Heart left ventricle (tissue), 16 donors: ENCODE measurements around the gene OSBP2. TPM values are rescaled to one million over a fixed set of nuclear protein-coding genes. Genes with fewer than 3 reads are reported as not detected.

Source experiments
- ATAC-seq, 4 donors: fragments of 200-7000 bp; cut with Tn5 transposase; one replicate each; pipeline ENCODE4 v1.9.1; 2020 to 2022; ENCODE audit warnings: moderate library complexity in 4 of 4, mild to moderate bottlenecking in 3 of 4, moderate number of reproducible peaks in 1 of 4
- DNase-seq, 5 donors: peaks; one replicate each; pipeline ENCODE4 v3.0.0-alpha.2; 2020
- H3K27ac ChIP-seq, 12 donors: fragments of 200-600 bp; sonication (generic) in 4 of 12; one replicate each; pipeline versions ENCODE4 v1.5.0 to v1.8.0; 2016 to 2022; ENCODE audit warnings: mild to moderate bottlenecking in 2 of 12
- H3K27me3 ChIP-seq, 9 donors: fragments of 200-600 bp; sonication (generic) in 2 of 9; one replicate each; pipeline versions ENCODE4 v1.5.1 to v1.8.0; 2016 to 2022; ENCODE audit warnings: mild to moderate bottlenecking in 3 of 9
- H3K36me3 ChIP-seq, 9 donors: fragments of 200-600 bp; sonication (generic) in 2 of 9; one replicate each; pipeline versions ENCODE4 v1.5.0 to v1.8.0; 2018 to 2022; ENCODE audit warnings: mild to moderate bottlenecking in 2 of 9
- H3K4me1 ChIP-seq, 12 donors: fragments of 200-600 bp; sonication (generic) in 4 of 12; one replicate each; pipeline versions ENCODE4 v1.5.0 to v1.8.0; 2016 to 2022; ENCODE audit warnings: mild to moderate bottlenecking in 3 of 12
- H3K4me3 ChIP-seq, 12 donors: fragments of 200-600 bp; sonication (generic) in 4 of 12; one replicate each; pipeline versions ENCODE4 v1.5.0 to v1.8.0; 2017 to 2022; ENCODE audit warnings: mild to moderate bottlenecking in 9 of 12, moderate library complexity in 4 of 12
- H3K9me3 ChIP-seq, 12 donors: fragments of 200-600 bp; sonication (generic) in 4 of 12; one replicate each; pipeline versions ENCODE4 v1.5.0 to v1.8.0; 2016 to 2022; ENCODE audit warnings: mild to moderate bottlenecking in 1 of 12
- CTCF ChIP-seq, 12 donors: fragments of 200-600 bp; sonication (generic) in 4 of 12; IDR thresholded peaks; one replicate each; pipeline versions ENCODE4 v1.5.0 to v1.8.0; 2018 to 2022; ENCODE audit warnings: antibody characterized with exemption in 12 of 12, mild to moderate bottlenecking in 5 of 12
- POLR2A ChIP-seq, 2 donors: fragments of 450-650 bp; IDR thresholded peaks; one replicate each; pipeline ENCODE4 v1.6.1; 2017; ENCODE audit warnings: antibody characterized with exemption in 2 of 2, mild to moderate bottlenecking in 2 of 2, moderate library complexity in 2 of 2
- WGBS, 4 donors: extraction: QIAGEN DNeasy Blood & Tissue Kit in 2 of 4; methylation state at CpG; one replicate each; pipeline versions ENCODE4 v1.1.5 to v1.1.7; 2013 to 2018; 5-methylcytosine and 5-hydroxymethylcytosine counted together
- intact Hi-C, 10 donors: fragments of 100-400 bp; cut with DNase I; formaldehyde crosslinking; loops; one replicate each; pipeline versions ENCODE4 v1.11.1 to v1.14.2; 2022
- polyA plus RNA-seq, 2 donors: library from polyadenylated mRNA; stranded (reverse); fragments of 200-250 nt; gene quantifications; one replicate each; pipeline ENCODE4 v1.2.3, GENCODE V29; 2013
- total RNA-seq, 9 donors: library from RNA; depleted of rRNA in 2 of 9; stranded (reverse); fragments of >200 nt in 2 of 9; fragmentation: NEBNext Ultra II Directional in 3 of 9; extraction: Animal tissue kit (Norgen Biotek cat#: 25700) in 3 of 9; gene quantifications; one replicate each; pipeline versions ENCODE4 v1.1.0 to v1.2.4, GENCODE V29; 2016 to 2023
- donor health status: ischemic (EF 13 %, LVEDD 7.1; RV severe dilation, severe dysfunction).
- donor health status: healthy with polysubstance abuse.
- donor health status: DM: no; HTN: yes; CAD: no.
- donor health status: DM: no; HTN: no; CAD: no.
- donor health status: ischemic (EF 25% LVEDD 6.9; RV normal size, moderate dysfunction).
- donor health status: ischemic (EF 25% LVEDD 5.7; RV mildly dilated, moderate dysfunction).
- donor health status: healthy.
- donor health status: DM: yes; HTN: yes; CAD: no.
- donor health status: ischemic (EF 35%, LVEDD 5.7; RV mildly dilated, moderate dysfunction).
- donor health status: nonischemic (EF 11% LVEDD 7.7; RV severe dilation, severe dysfunction).
- donor health status: DM: yes; HTN: yes; CAD: no.
- donor health status: PGD.
- donor health status: ischemic (EF 29% LVEDD 5.4; RV normal size, mild dysfunction).
- donor health status: nonischemic (EF 23%, LVEDD 6.1; RV moderate dilation, normal function).

The OSBP2 gene
- total and polyA plus RNA-seq, 11 donors, result 2.0 to 23.5 (median 12.2) TPM

GRCh38 chr22:30874431-30875370 is 180.0 kb downstream of the OSBP2 start:
- Histone ChIP-seq H3K27ac (peak overlapping the region in 4 of 12 donors; percentile 46 to 78 (median 67)), H3K27me3 (no peaks in the 10 kb centered on the region), H3K9me3 (no peaks in the 10 kb centered on the region), H3K4me1 (peaks cover 0 to 41% (median 23%) of the 10 kb centered on the region in 12 donors), H3K4me3 (no peak overlapping the region), H3K36me3 (no peaks in the 10 kb centered on the region)
- no peak for ATAC-seq
- DNase-seq, result peak in 2 of 5 donors; percentile 26 to 41
- TF ChIP-seq CTCF (IDR thresholded peaks at IDR 0.05) (no peak), POLR2A (IDR thresholded peaks at IDR 0.05) (no peak)
- intact Hi-C loops, result loop anchor here in 1 of 10 donors (10.0 kb wide), 1 partner anchor 70 kb away; no protein-coding TSS in a partner anchor
- 86 to 90% (median 88%) methylated on average over 21 of the region's 21 CpGs for WGBS, 4 donors

DNA sequence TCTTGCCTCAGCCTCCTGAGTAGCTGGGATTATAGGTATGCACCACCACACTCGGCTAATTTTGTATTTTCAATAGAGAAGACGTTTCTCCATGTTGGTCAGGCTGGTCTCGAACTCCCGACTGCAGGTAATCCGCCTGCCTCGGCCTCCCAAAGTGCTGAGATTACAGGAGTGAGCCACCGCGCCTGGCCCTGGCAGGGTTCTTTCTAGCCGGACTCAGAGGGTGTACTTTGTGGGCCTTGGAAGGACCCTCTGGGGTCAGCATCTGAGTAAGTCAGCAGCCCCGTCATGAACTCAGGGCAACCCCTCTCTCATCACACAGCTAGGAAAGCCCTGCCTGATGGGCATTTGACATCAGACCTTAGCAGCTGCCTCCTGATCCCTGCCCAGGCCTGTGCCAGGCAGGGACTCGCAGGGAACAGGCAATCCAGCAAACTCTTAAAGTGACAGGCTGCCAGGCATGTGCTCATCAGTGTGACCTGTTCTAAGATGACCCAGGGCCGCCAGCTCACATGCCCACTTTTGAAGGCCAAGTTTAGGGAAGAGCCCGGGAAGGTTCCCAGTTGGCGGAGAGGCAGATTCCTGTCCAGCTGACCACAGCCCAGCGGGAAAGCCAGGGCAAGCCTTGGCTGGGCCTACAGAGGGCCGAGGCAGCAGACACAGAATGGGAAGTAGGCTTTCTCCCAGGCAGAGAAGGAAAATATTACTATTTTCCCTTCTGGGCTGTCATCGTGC is 181.0 kb downstream of the OSBP2 start:
- Histone ChIP-seq H3K9me3 (no peaks in the 10 kb centered on the region), H3K27ac (peak overlapping the region in 9 of 12 donors; percentile 46 to 78 (median 60)), H3K4me1 (peaks cover 0 to 44% (median 27%) of the 10 kb centered on the region in 12 donors), H3K36me3 (no peaks in the 10 kb centered on the region), H3K27me3 (no peaks in the 10 kb centered on the region), H3K4me3 (no peak overlapping the region)
- TF ChIP-seq POLR2A (IDR thresholded peaks at IDR 0.05), result no peak
- TF ChIP-seq CTCF (IDR thresholded peaks at IDR 0.05), result no peak
- WGBS, 4 donors, result 68 to 78% (median 68%) methylated on average over 15 to 17 of the region's 17 CpGs
- DNase-seq (peak; percentile 50 to 89 (median 66)), ATAC-seq (peak; percentile 68 to 88 (median 78))
- intact Hi-C loops, result loop anchor here in 1 of 10 donors (10.0 kb wide), 1 partner anchor 71 kb away; no protein-coding TSS in a partner anchor

DNA sequence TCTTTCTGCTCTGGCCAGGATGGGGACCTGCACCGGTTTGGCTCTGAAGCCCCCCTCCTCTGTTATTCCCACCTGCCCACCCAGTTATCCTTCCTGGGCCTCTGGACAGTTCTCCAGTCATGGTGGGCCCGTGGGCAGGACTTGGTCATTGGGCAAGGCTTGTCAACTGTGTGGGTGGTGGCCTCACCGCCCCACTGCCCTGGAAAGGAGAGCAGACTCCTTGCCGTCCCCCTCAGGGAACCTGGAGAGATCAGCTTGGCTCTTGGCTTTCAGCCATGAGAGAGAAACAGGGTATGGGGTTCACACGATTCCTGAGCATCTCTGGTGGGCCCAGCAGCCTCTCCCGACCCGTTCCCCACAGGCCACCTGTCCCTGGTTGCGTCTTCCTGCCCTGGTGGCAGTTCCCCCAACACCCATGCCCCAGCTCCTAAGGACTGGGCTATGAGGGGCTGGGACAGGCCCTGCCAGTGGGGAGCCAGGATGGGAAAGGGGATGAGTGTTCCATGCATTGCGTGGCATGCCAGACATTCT is 181.6 kb downstream of the OSBP2 start:
- Histone ChIP-seq H3K27ac (peak overlapping the region in 9 of 12 donors; percentile 46 to 78 (median 60)), H3K36me3 (no peaks in the 10 kb centered on the region), H3K27me3 (no peaks in the 10 kb centered on the region), H3K4me3 (no peak overlapping the region), H3K9me3 (no peaks in the 10 kb centered on the region), H3K4me1 (peaks cover 0 to 50% (median 29%) of the 10 kb centered on the region in 12 donors)
- ATAC-seq (no peak), DNase-seq (peak in 2 of 5 donors; percentile 15 to 53)
- TF ChIP-seq POLR2A (IDR thresholded peaks at IDR 0.05) (no peak), CTCF (IDR thresholded peaks at IDR 0.05) (no peak)
- WGBS, 4 donors, result 85 to 91% (median 87%) methylated on average over 5 to 9 of the region's 9 CpGs
- intact Hi-C loops, result loop anchor here in 1 of 10 donors (10.0 kb wide), 1 partner anchor 71 kb away; no protein-coding TSS in a partner anchor
